ENCODE results near the gene STAC.

DNA sequence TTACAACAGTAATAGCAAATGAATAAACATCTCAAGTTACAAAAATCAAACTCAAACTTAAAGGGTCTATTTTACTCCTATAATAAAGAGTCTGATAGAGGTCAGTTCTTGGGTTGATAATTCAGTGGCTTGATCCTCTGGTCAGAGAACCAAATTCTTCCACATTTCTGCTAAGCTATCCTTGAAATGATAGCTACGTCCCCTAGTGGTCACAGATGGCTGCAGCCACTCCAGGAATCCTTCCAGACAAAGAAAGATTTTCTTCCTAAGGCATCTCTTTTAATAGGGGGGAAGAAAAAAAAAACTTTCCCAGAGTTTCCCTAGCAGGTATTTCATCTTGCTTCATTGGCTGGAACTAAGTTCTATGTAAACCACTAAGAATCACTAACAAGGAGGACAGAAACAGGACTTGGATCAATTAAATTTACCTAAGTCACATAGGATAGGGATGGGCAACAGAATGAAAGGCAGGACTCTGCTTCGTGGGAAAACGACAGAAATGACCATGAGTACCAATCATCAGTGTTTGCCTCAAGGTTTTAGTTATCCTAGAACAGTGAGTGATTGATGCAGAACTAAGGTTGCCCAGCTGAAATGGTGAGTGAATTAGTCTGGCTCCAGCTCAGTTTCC lies 160.7 kb downstream of the STAC start:
- TF ChIP-seq, protein P1, sequence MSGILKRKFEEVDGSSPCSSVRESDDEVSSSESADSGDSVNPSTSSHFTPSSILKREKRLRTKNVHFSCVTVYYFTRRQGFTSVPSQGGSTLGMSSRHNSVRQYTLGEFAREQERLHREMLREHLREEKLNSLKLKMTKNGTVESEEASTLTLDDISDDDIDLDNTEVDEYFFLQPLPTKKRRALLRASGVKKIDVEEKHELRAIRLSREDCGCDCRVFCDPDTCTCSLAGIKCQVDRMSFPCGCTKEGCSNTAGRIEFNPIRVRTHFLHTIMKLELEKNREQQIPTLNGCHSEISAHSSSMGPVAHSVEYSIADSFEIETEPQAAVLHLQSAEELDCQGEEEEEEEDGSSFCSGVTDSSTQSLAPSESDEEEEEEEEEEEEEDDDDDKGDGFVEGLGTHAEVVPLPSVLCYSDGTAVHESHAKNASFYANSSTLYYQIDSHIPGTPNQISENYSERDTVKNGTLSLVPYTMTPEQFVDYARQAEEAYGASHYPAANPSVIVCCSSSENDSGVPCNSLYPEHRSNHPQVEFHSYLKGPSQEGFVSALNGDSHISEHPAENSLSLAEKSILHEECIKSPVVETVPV (CRISPR knock-in tag; IDR thresholded peaks at IDR 0.05) = no peak
- TF ChIP-seq BACH2 (CRISPR knock-in tag; IDR thresholded peaks at IDR 0.05; ENCODE audit: borderline replicate concordance) (no peak), ZNF8 (CRISPR knock-in tag; IDR thresholded peaks at IDR 0.05) (no peak), ISL1 (CRISPR knock-in tag; IDR thresholded peaks at IDR 0.05) (no peak), RARB (CRISPR knock-in tag; IDR thresholded peaks at IDR 0.05) (no peak), ESRRG (CRISPR knock-in tag; IDR thresholded peaks at IDR 0.05) (no peak), PPARA (CRISPR knock-in tag; IDR thresholded peaks at IDR 0.05; ENCODE audit: borderline replicate concordance) (no peak), OSR1 (CRISPR knock-in tag; IDR thresholded peaks at IDR 0.05) (no peak), ZNF70 (CRISPR knock-in tag; IDR thresholded peaks at IDR 0.05) (no peak), ZFP3 (CRISPR knock-in tag; IDR thresholded peaks at IDR 0.05) (no peak), TOX (CRISPR knock-in tag; IDR thresholded peaks at IDR 0.05; ENCODE audit: borderline replicate concordance) (no peak)
- TF ChIP-seq, protein P2, sequence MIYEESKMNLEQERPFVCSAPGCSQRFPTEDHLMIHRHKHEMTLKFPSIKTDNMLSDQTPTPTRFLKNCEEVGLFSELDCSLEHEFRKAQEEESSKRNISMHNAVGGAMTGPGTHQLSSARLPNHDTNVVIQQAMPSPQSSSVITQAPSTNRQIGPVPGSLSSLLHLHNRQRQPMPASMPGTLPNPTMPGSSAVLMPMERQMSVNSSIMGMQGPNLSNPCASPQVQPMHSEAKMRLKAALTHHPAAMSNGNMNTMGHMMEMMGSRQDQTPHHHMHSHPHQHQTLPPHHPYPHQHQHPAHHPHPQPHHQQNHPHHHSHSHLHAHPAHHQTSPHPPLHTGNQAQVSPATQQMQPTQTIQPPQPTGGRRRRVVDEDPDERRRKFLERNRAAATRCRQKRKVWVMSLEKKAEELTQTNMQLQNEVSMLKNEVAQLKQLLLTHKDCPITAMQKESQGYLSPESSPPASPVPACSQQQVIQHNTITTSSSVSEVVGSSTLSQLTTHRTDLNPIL (CRISPR knock-in tag; IDR thresholded peaks at IDR 0.05; ENCODE audit: low read depth) = no peak

Data from SK-N-SH treated with all-trans-retinoic acid at 6 μM for 48 hours (cell line).